Measurements from ENCODE around the gene SYMPK. TPM values are rescaled to one million over a fixed set of nuclear protein-coding genes. Genes with fewer than 3 reads are reported as not detected.

SYMPK gene
- total RNA-seq, 4 donors from 2014 or later = 32.8 to 76.3 (median 44.1) TPM

DNA sequence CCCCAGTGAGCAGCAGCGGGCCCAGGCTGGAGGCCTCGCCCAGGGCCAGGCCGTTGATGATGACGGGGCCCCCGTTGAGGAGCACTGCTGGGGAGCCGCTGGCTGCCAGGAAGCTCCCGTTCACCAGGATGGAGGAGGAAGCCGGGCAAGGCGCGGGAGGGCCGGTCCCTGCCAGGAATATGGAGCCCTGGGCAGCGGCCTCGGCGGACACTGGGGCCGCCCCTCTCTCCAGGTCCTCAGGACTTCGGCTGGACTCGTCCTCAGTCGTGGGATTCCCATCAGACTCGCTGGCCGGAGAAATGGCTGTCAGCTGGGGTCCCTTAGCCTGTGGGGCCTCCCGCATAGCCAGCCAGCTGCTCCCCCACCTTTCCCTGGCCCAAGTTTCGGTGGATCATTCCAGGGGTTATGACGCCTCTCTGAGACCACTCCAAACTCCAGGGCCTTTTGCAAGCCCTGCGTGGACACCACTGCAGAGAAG is 96.0 kb downstream of the SYMPK start:
- DNase-seq (ENCODE audit: low spot score in 2 of 2) = no peak
- Histone ChIP-seq H3K4me1 (peaks cover 47% of the 10 kb centered on the region), H3K27me3 (no peaks in the 10 kb centered on the region), H3K9me3 (no peaks in the 10 kb centered on the region), H3K4me3 (peak overlapping the region; percentile 86), H3K27ac (peak overlapping the region; percentile 89), H3K36me3 (no peaks in the 10 kb centered on the region)
- no peak for TF ChIP-seq POLR2AphosphoS5 (IDR thresholded peaks at IDR 0.05)
- no peak for TF ChIP-seq CTCF (IDR thresholded peaks at IDR 0.05)
- no peak for TF ChIP-seq POLR2A (IDR thresholded peaks at IDR 0.05)
- TF ChIP-seq EP300 (IDR thresholded peaks at IDR 0.05) = no peak
- 30% methylated on average over 4 of the region's 24 CpGs for WGBS

DNA sequence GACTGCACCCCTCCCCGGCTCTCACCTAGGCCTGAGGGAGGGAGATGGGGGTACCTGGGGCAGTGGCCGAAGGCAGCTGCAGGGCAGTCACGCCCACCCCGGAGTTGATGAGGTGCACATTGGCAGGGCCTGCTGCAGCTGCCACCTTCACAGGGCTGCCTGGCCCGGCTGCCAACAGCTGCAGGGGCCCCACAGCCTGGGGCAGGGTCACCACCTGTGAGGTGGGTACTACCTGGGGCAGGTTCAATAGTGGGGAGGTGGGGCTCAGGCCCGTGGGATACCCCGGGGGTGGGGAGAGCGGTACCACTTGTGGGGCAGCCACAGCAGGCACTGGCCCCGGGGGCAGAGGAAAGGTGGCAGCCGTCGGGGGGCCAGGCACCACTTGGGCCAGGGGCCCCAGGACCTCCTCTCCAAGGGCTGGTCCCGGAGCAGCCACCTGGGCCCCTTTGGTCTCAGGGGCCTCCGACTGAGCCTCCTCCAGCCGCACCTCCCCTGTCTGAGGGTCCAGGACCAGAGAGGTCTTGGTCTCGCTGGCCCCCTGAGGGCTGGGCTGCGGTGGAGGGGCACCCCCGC is 96.6 kb downstream of the SYMPK start:
- 71% methylated on average over 1 of the region's 17 CpGs for WGBS
- TF ChIP-seq CTCF (IDR thresholded peaks at IDR 0.05) = no peak
- TF ChIP-seq EP300 (IDR thresholded peaks at IDR 0.05) = no peak
- no peak for TF ChIP-seq POLR2A (IDR thresholded peaks at IDR 0.05)
- no peak for TF ChIP-seq POLR2AphosphoS5 (IDR thresholded peaks at IDR 0.05)
- peak overlapping the region; percentile 89 for H3K27ac ChIP-seq
- H3K27me3 ChIP-seq = no peaks in the 10 kb centered on the region
- DNase-seq (ENCODE audit: low spot score in 2 of 2) = no peak
- peak overlapping the region; percentile 86 for H3K4me3 ChIP-seq
- peaks cover 46% of the 10 kb centered on the region for H3K4me1 ChIP-seq
- no peaks in the 10 kb centered on the region for H3K36me3 ChIP-seq
- H3K9me3 ChIP-seq = no peaks in the 10 kb centered on the region

DNA sequence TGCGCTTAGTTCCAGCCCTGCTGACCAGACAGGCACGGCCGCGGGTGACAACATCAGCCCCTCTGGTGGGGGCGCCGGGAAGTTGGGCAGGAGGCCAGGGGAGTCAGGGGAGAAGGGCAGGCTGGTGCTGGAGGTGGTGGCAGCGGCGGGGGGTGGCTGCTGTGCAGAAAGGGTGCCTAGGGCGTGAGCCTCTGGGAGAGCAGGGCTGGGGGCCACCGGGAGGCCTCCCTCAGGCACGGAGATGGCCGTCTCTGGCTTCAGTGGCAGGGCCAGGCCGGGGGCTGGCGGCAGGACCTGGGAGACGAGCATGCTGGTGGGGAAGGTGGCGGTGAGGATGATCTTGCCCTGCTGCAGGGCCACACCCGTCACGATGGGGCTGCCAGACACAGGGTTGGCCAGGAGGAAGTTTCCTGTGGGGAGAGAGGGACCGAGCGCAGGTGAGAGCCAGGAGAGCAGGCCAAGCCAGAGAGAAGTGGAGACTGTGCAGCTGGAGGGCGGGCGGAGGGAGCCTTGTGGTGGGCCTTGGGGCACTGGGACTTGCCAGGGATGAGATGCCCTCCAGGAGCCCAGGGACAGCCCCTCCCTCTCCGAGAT is 97.1 kb downstream of the SYMPK start:
- Histone ChIP-seq H3K4me1 (peaks cover 40% of the 10 kb centered on the region), H3K4me3 (no peak overlapping the region), H3K36me3 (no peaks in the 10 kb centered on the region), H3K27ac (no peak overlapping the region), H3K9me3 (no peaks in the 10 kb centered on the region), H3K27me3 (no peaks in the 10 kb centered on the region)
- WGBS = 66% methylated on average over 21 of the region's 23 CpGs
- TF ChIP-seq CTCF (IDR thresholded peaks at IDR 0.05) (no peak), POLR2AphosphoS5 (IDR thresholded peaks at IDR 0.05) (no peak), EP300 (IDR thresholded peaks at IDR 0.05) (no peak), POLR2A (IDR thresholded peaks at IDR 0.05) (no peak)
- DNase-seq (ENCODE audit: low spot score in 2 of 2) = no peak

Other genes with a start within 250 kb of the SYMPK start
- 100 to 1,000 TPM in 1 of 4 donors, 10 to 100 TPM in 3; 60.0 to 112 (median 74.8) TPM for gene EML2, start 223.8 kb downstream of the SYMPK start, total RNA-seq
- 10 to 100 TPM in 1 of 4 donors, 1 to 10 TPM in 2, under 1 TPM in 1; 0.95 to 11.2 (median 1.6) TPM for gene GIPR, start 194.9 kb downstream of the SYMPK start, total RNA-seq
- gene SNRPD2, start 171.2 kb downstream of the SYMPK start, total RNA-seq = 100 to 1,000 TPM in 3 of 4 donors, 10 to 100 TPM in 1; 80.9 to 160 (median 146) TPM
- 10 to 100 TPM in 1 of 4 donors, 1 to 10 TPM in 3; 5.9 to 11.4 (median 8.4) TPM for gene QPCTL, start 170.5 kb downstream of the SYMPK start, total RNA-seq
- gene FBXO46, start 132.3 kb downstream of the SYMPK start, total RNA-seq = 10 to 100 TPM; 13.5 to 24.1 (median 15.7) TPM
- not detected for gene MEIOSIN, start 129.7 kb downstream of the SYMPK start, total RNA-seq
- gene SIX5, start 93.9 kb downstream of the SYMPK start, total RNA-seq = 10 to 100 TPM; 10.5 to 14.7 (median 14.3) TPM
- gene DMPK, start 80.7 kb downstream of the SYMPK start, total RNA-seq = 10 to 100 TPM; 15.0 to 27.3 (median 20.3) TPM
- gene DMWD, start 70.3 kb downstream of the SYMPK start, total RNA-seq = 10 to 100 TPM; 22.7 to 40.6 (median 32.0) TPM
- gene RSPH6A, start 47.8 kb downstream of the SYMPK start, total RNA-seq = under 1 TPM in 2 of 4 donors, not detected in 2; 0.38 to 0.68 TPM
- under 1 TPM in 1 of 4 donors, not detected in 3; 0.30 TPM for gene FOXA3, start 1.2 kb upstream of the SYMPK start, total RNA-seq
- 10 to 100 TPM; 24.7 to 36.9 (median 30.7) TPM for gene IRF2BP1, start 23.0 kb upstream of the SYMPK start, total RNA-seq
- 1 to 10 TPM; 4.4 to 9.4 (median 6.5) TPM for gene MYPOP, start 39.5 kb upstream of the SYMPK start, total RNA-seq
- not detected for gene NANOS2, start 51.6 kb upstream of the SYMPK start, total RNA-seq
- under 1 TPM; 0.21 to 0.97 (median 0.55) TPM for gene NOVA2, start 110.7 kb upstream of the SYMPK start, total RNA-seq
- gene CCDC61, start 132.3 kb upstream of the SYMPK start, total RNA-seq = 10 to 100 TPM in 1 of 4 donors, 1 to 10 TPM in 3; 8.4 to 14.6 (median 9.5) TPM
- gene PGLYRP1, start 159.9 kb upstream of the SYMPK start, total RNA-seq = not detected
- gene IGFL4, start 177.9 kb upstream of the SYMPK start, total RNA-seq = 10 to 100 TPM in 1 of 4 donors, 1 to 10 TPM in 3; 1.4 to 10.6 (median 5.5) TPM

Measured in suprapubic skin (tissue), 4 donors.